Measurements from ENCODE around the gene FRMPD4.

FRMPD4 gene

GRCh38 chrX:12439416-12439815 lies 301.1 kb downstream of the FRMPD4 start:
- TF ChIP-seq CTCF (IDR thresholded peaks at IDR 0.05; ENCODE audit: extremely low read depth, insufficient read depth, missing control alignments) = no peak
- in situ Hi-C loops (cut with MboI; ENCODE audit: low pct_unique_long_range_greater_than_20kb, low sequenced_read_pairs, unreplicated experiment) = no loop called here
- no peak for DNase-seq (ENCODE audit: low spot score)

GRCh38 chrX:12440246-12440645 lies 302.0 kb downstream of the FRMPD4 start:
- in situ Hi-C loops (cut with MboI; ENCODE audit: low pct_unique_long_range_greater_than_20kb, low sequenced_read_pairs, unreplicated experiment) = no loop called here
- no peak for TF ChIP-seq CTCF (IDR thresholded peaks at IDR 0.05; ENCODE audit: extremely low read depth, insufficient read depth, missing control alignments)
- no peak for DNase-seq (ENCODE audit: low spot score)

- in situ Hi-C loops (cut with MboI; ENCODE audit: low pct_unique_long_range_greater_than_20kb, low sequenced_read_pairs, unreplicated experiment) = no loop called here
- DNase-seq (ENCODE audit: low spot score) = no peak
- no peak for TF ChIP-seq CTCF (IDR thresholded peaks at IDR 0.05; ENCODE audit: extremely low read depth, insufficient read depth, missing control alignments)
Observed at GRCh38 chrX:12441381-12442128, 303.3 kb downstream of the FRMPD4 start.

GRCh38 chrX:12443534-12444098 lies 305.3 kb downstream of the FRMPD4 start:
- in situ Hi-C loops (cut with MboI; ENCODE audit: low pct_unique_long_range_greater_than_20kb, low sequenced_read_pairs, unreplicated experiment) = no loop called here
- peak; percentile 36 for DNase-seq (ENCODE audit: low spot score)
- no peak for TF ChIP-seq CTCF (IDR thresholded peaks at IDR 0.05; ENCODE audit: extremely low read depth, insufficient read depth, missing control alignments)

- in situ Hi-C loops (cut with MboI; ENCODE audit: low pct_unique_long_range_greater_than_20kb, low sequenced_read_pairs, unreplicated experiment) = no loop called here
- no peak for DNase-seq (ENCODE audit: low spot score)
- no peak for TF ChIP-seq CTCF (IDR thresholded peaks at IDR 0.05; ENCODE audit: extremely low read depth, insufficient read depth, missing control alignments)
Observed at GRCh38 chrX:12446342-12447075, 308.2 kb downstream of the FRMPD4 start.

- in situ Hi-C loops (cut with MboI; ENCODE audit: low pct_unique_long_range_greater_than_20kb, low sequenced_read_pairs, unreplicated experiment) = no loop called here
- no peak for DNase-seq (ENCODE audit: low spot score)
- no peak for TF ChIP-seq CTCF (IDR thresholded peaks at IDR 0.05; ENCODE audit: extremely low read depth, insufficient read depth, missing control alignments)
Observed at GRCh38 chrX:12447448-12448064, 309.3 kb downstream of the FRMPD4 start.
